HG03066 (cell line): ENCODE data around the gene MTF1.

Experiments used
- ATAC-seq: cut with Tn5 transposase; IDR thresholded peaks from one replicate; pipeline ENCODE4 v1.9.1; 2021; ENCODE audit warnings: low read depth; ENCODE audit not compliant: unreplicated experiment

The MTF1 gene

GRCh38 chr1:37839676-37840075, 19.7 kb downstream of the MTF1 start:
- no peak for ATAC-seq

- no peak for ATAC-seq
Measured at GRCh38 chr1:37836788-37837187, 22.6 kb downstream of the MTF1 start.

GRCh38 chr1:37831809-37832208, 27.6 kb downstream of the MTF1 start:
- ATAC-seq, result no peak

- ATAC-seq, result no peak
Measured at GRCh38 chr1:37831109-37831508, 28.3 kb downstream of the MTF1 start.

- ATAC-seq, result no peak
Measured at GRCh38 chr1:37828410-37829074, 30.9 kb downstream of the MTF1 start.

GRCh38 chr1:37825506-37825905, 33.9 kb downstream of the MTF1 start:
- no peak for ATAC-seq

GRCh38 chr1:37824001-37824400, 35.4 kb downstream of the MTF1 start:
- no peak for ATAC-seq

GRCh38 chr1:37822906-37823815, 36.2 kb downstream of the MTF1 start:
- no peak for ATAC-seq

- ATAC-seq, result no peak
Measured at GRCh38 chr1:37821481-37821880, 37.9 kb downstream of the MTF1 start.

- ATAC-seq, result no peak
Measured at GRCh38 chr1:37817481-37817880, 41.9 kb downstream of the MTF1 start.

- ATAC-seq, result no peak
Measured at GRCh38 chr1:37814252-37814651, 45.1 kb downstream of the MTF1 start.

- ATAC-seq, result no peak
Measured at GRCh38 chr1:37813529-37814145, 45.8 kb downstream of the MTF1 start.

- ATAC-seq, result no peak
Measured at GRCh38 chr1:37811027-37811655, 48.3 kb downstream of the MTF1 start.

- no peak for ATAC-seq
Measured at GRCh38 chr1:37809942-37810341, 49.5 kb downstream of the MTF1 start.

- peak; percentile 39 for ATAC-seq
Measured at GRCh38 chr1:37808369-37809319, 50.7 kb downstream of the MTF1 start.

GRCh38 chr1:37807555-37808368, 51.6 kb downstream of the MTF1 start, which contains the start of the genes C1orf122 and YRDC:
TSS of gene C1orf122 (plus strand) at chr1:37807790. CDS start at chr1:37808405, 615 bp downstream.
TSS of gene YRDC (minus strand) at chr1:37808208. CDS start at chr1:37808180, 28 bp downstream.
- peak; percentile 89 for ATAC-seq

GRCh38 chr1:37807220-37807554, 52.2 kb downstream of the MTF1 start:
- ATAC-seq, result no peak

- ATAC-seq, result no peak
Measured at GRCh38 chr1:37802439-37802838, 57.0 kb downstream of the MTF1 start.

- ATAC-seq, result no peak
Measured at GRCh38 chr1:37797750-37798345, 61.5 kb downstream of the MTF1 start.
